Motor neuron (in vitro differentiated cells): ENCODE measurements around the gene A4GALT. TPM values are rescaled to one million over a fixed set of nuclear protein-coding genes. Genes with fewer than 3 reads are reported as not detected.

ENCODE experiments used
- ATAC-seq, 8 experiments: fragments of 200-7000 bp; cut with Tn5 transposase; replicated peaks in 6 of 8; 2 replicates each; pipeline ENCODE4 v1.8.0; 2021; ENCODE audit warnings: mild to moderate bottlenecking in 8 of 8, moderate library complexity in 8 of 8
- H3K27ac ChIP-seq, 2 donors: fragments of 250-450 bp; sonication (Bioruptor Pico); 2 replicates each; pipeline ENCODE4 v1.9.0; 2021; ENCODE audit warnings: antibody characterized with exemption in 2 of 2, mild to moderate bottlenecking in 2 of 2, moderate library complexity in 1 of 2
- H3K4me1 ChIP-seq, 2 donors: fragments of 250-450 bp; sonication (Bioruptor Pico); replicated peaks in 1 of 2; 2 replicates each; pipeline ENCODE4 v1.6.1; 2021; ENCODE audit warnings: antibody characterized with exemption in 2 of 2, mild to moderate bottlenecking in 2 of 2, moderate library complexity in 1 of 2
- H3K4me3 ChIP-seq, 5 donors: fragments of 250-450 bp; sonication (Bioruptor Pico); 2 replicates each; pipeline ENCODE4 v1.9.0; 2021; ENCODE audit warnings: antibody characterized with exemption in 5 of 5, mild to moderate bottlenecking in 5 of 5, moderate library complexity in 4 of 5
- WGBS, 10 experiments: fragments of 450-650 bp; shearing (Covaris generic); methylation state at CpG; one replicate each; pipeline ENCODE4 v1.0.0; 2022; 5-methylcytosine and 5-hydroxymethylcytosine counted together
- in situ Hi-C, 9 experiments: fragments of 400-800 bp; cut with MboI; loops; one replicate each; pipeline ENCODE4 v1.15.0; 2021; ENCODE audit warnings: low sequenced_read_pairs in 9 of 9, low pct_unique_long_range_greater_than_20kb in 2 of 9; ENCODE audit not compliant: unreplicated experiment in 9 of 9
- total RNA-seq, 8 experiments: library from RNA; unstranded; fragments of 300-600 nt; gene quantifications; 2 replicates each; pipeline versions ENCODE4 v1.2.3 to v1.2.4, GENCODE V29; 2022

A4GALT gene
- total RNA-seq, 8 experiments from 2014 or later = 0.09 to 15.0 (median 1.2) TPM

DNA sequence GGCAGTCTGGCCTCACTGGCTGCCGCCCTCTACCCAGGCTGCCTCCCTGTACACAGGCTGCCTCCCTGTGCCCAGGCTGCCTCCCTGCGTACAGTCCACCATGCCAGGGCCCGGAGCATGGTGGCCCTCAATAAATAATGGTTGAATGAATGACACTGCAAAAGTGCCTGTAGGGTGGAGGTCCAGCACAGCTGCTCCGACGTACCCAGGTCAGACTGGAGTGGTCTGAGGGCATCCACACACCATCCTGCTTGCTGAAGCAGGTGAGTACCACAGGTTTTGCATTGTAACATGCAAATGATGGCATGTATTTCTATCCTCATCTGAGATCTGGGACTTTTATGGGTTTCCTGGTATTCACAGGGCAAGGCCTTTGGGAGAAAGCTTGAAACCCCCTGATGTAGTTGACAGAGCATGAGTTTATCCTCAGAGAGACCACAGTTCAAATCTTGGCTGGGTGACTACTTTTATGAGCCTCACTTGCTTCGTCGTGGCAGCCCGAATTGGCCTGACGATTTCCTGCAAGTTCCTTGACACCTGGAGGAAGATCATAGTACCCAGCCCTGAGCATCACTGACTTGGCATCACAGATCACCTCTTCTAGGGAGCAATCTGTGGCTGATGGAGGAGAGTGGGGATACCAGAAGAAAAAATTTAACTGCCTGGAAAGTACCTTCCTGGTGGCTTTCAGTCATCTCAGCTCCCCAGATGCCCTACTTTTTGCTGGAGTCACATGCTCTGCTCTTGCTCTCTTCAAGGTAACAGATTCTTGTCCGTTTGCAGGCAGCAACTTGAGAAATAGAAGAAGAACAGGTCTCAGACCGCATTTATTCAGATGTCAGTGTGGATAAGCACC is 55.5 kb downstream of the A4GALT start:
- no peak for ATAC-seq
- Histone ChIP-seq H3K4me3 (no peak overlapping the region), H3K27ac (no peak overlapping the region), H3K4me1 (no peaks in the 10 kb centered on the region)
- in situ Hi-C loops = loop anchor here in 1 of 9 experiments (25.0 kb wide), 1 partner anchor 422 kb away; the partner anchor contains the start of gene TTLL1
- 0 to 100% (median 67%) methylated on average over 1 to 8 of the region's 11 CpGs for WGBS, 10 experiments

DNA sequence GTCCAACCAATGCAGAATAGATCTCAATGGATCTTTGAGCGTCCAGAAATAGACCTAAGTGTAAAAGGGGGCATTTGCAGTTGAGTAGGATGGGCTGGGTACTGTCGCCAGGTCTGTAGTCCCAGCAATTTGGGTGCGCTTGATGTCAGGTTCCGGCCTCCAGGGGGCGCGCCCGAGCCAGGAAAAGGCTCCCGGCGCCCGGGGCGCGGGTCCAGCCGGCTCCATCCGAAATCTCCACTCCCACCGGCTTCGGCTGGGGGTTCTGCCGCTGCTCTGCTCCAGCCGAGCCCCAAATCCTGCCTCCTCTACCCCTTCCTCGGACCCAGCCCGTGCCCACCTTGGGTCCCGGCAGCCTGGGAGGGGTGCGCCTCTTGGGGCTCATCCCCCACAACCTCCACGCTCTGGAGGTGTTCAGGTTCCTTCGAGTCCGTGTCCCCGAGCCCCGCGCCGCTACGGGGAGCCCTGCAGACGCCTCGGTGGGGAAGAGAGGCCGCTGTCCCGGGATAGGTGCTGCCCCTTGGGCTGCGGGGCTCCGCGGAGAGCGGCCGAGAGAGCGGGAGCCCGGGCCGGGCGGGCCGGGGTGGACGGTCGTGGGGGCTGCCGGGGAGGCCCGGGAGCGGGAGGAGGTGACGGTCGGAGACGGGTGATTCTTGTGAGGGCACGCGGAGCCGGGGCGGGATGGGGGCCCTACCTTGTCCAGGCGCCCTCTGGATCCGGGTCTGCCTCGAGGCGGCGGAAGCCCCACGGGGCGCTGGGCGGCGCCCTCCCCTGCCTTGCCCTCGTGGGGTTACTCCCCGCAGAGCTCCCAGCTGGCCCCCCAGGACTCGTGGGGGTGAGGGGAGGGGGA is 58.5 kb downstream of the A4GALT start:
- 0 to 6% (median 0%) methylated on average over 1 to 11 of the region's 68 CpGs; no CpG with 5 or more reads in 4 of the 10 experiments for WGBS, 10 experiments
- in situ Hi-C loops = loop anchor here in 1 of 9 experiments (25.0 kb wide), 1 partner anchor 425 kb away; the partner anchor contains the start of gene TTLL1
- Histone ChIP-seq H3K4me1 (peaks cover under 1 to 2% of the 10 kb centered on the region in 2 donors), H3K4me3 (peak overlapping the region; percentile 34 to 47 (median 44)), H3K27ac (no peak overlapping the region)
- peak; percentile 87 to 96 (median 90) for ATAC-seq

GRCh38 chr22:42656578-42656977 is 64.1 kb downstream of the A4GALT start:
- Histone ChIP-seq H3K27ac (no peak overlapping the region), H3K4me3 (no peak overlapping the region), H3K4me1 (peaks cover 6 to 10% of the 10 kb centered on the region in 2 donors)
- 60 to 100% (median 92%) methylated on average over 1 to 7 of the region's 8 CpGs; no CpG with 5 or more reads in 1 of the 10 experiments for WGBS, 10 experiments
- ATAC-seq = no peak
- in situ Hi-C loops = loop anchor here in 1 of 9 experiments (25.0 kb wide), 1 partner anchor 431 kb away; the partner anchor contains the start of gene TTLL1

- H3K4me1 ChIP-seq = peaks cover 6 to 10% of the 10 kb centered on the region in 2 donors
- peak in 7 of 8 experiments; percentile 35 to 83 (median 65) for ATAC-seq
- in situ Hi-C loops = loop anchor here in 1 of 9 experiments (25.0 kb wide), 1 partner anchor 432 kb away; the partner anchor contains the start of gene TTLL1
- WGBS, 10 experiments = 39 to 100% (median 45%) methylated on average over 1 to 5 of the region's 9 CpGs; no CpG with 5 or more reads in 6 of the 10 experiments
- peak overlapping the region in 1 of 2 donors; percentile 25 for H3K27ac ChIP-seq
- no peak overlapping the region for H3K4me3 ChIP-seq
These were observed 65.0 kb downstream of the A4GALT start for GRCh38 chr22:42655693-42656092.

DNA sequence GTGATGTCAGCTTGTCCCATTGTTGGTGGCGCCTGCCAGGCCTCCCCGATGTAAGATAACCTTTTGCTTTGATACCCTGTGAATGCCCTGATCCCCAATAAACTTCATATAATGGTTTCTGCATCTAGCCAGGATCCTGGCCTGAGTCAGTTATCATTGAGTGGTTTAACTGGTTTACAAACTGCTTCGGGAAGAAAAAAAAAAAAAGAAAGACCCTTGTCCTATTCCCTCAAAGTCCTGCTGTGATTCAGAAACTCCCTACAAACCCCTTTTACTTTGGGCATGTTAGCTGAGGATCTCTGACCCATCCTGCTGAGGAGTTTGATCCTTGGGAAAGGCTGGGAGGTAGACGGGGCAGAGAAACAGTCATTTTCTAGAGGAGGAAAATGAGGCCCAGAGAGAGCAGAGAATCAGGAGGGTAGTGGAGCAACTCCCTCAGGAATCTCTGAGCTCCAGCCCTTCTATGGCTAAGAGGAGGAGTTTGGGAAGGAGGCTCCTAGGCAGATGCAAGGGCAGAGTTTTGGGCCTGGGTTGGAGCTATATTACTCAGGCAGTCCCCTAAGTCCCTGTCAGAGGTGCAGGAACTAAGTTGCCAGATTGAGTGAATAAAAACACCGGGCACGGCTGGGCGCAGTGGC is 66.1 kb downstream of the A4GALT start:
- no peak overlapping the region for H3K4me3 ChIP-seq
- 20 to 100% (median 81%) methylated on average over 1 to 3 of the region's 7 CpGs; no CpG with 5 or more reads in 2 of the 10 experiments for WGBS, 10 experiments
- ATAC-seq = no peak
- no peak overlapping the region for H3K27ac ChIP-seq
- peaks cover 6 to 10% of the 10 kb centered on the region in 2 donors for H3K4me1 ChIP-seq
- in situ Hi-C loops = loop anchor here in 1 of 9 experiments (25.0 kb wide), 1 partner anchor 433 kb away; the partner anchor contains the start of gene TTLL1

- WGBS, 10 experiments = 69 to 100% (median 86%) methylated on average over 1 to 4 of the region's 4 CpGs; no CpG with 5 or more reads in 1 of the 10 experiments
- Histone ChIP-seq H3K27ac (no peak overlapping the region), H3K4me1 (peaks cover 6 to 10% of the 10 kb centered on the region in 2 donors), H3K4me3 (no peak overlapping the region)
- in situ Hi-C loops = loop anchor here in 1 of 9 experiments (25.0 kb wide), 1 partner anchor 433 kb away; the partner anchor contains the start of gene TTLL1
- no peak for ATAC-seq
These were observed 66.7 kb downstream of the A4GALT start for GRCh38 chr22:42653999-42654398.

- no peak overlapping the region for H3K4me3 ChIP-seq
- 50 to 100% (median 80%) methylated on average over 1 to 6 of the region's 7 CpGs; no CpG with 5 or more reads in 2 of the 10 experiments for WGBS, 10 experiments
- H3K27ac ChIP-seq = no peak overlapping the region
- ATAC-seq = no peak
- H3K4me1 ChIP-seq = peaks cover 8 to 11% of the 10 kb centered on the region in 2 donors
- in situ Hi-C loops = loop anchor here in 1 of 9 experiments (25.0 kb wide), 1 partner anchor 436 kb away; the partner anchor contains the start of gene TTLL1
These were observed 69.5 kb downstream of the A4GALT start for GRCh38 chr22:42651134-42651533.

- Histone ChIP-seq H3K4me3 (peak within 1 kb of the TSS; percentile 65 to 95 (median 82)), H3K27ac (peak within 1 kb of the TSS; percentile 61 to 75), H3K4me1 (peaks cover 3 to 15% of the 10 kb centered on the region in 2 donors)
- WGBS, 10 experiments = 36 to 81% (median 50%) methylated on average over 1 to 9 of the region's 81 CpGs; no CpG with 5 or more reads in 6 of the 10 experiments
- in situ Hi-C loops = loop anchor here in 1 of 9 experiments (25.0 kb wide), 1 partner anchor 438 kb away; the partner anchor contains the start of gene TTLL1
- ATAC-seq = peak; percentile 74 to 94 (median 82)
These were observed 71.2 kb downstream of the A4GALT start, which contains the start of gene CYB5R3 for GRCh38 chr22:42649246-42650099. TSS of gene CYB5R3 (minus strand) at chr22:42649392. CDS start at chr22:42649315, 77 bp downstream.

GRCh38 chr22:42648368-42649245 is 72.1 kb downstream of the A4GALT start:
- in situ Hi-C loops = no loop called here
- peak overlapping the region; percentile 65 to 95 (median 82) for H3K4me3 ChIP-seq
- peaks cover 3 to 18% of the 10 kb centered on the region in 2 donors for H3K4me1 ChIP-seq
- 13 to 20% methylated on average over 3 to 8 of the region's 49 CpGs; no CpG with 5 or more reads in 8 of the 10 experiments for WGBS, 10 experiments
- peak overlapping the region; percentile 61 to 75 for H3K27ac ChIP-seq
- ATAC-seq = peak; percentile 63 to 78 (median 76)

DNA sequence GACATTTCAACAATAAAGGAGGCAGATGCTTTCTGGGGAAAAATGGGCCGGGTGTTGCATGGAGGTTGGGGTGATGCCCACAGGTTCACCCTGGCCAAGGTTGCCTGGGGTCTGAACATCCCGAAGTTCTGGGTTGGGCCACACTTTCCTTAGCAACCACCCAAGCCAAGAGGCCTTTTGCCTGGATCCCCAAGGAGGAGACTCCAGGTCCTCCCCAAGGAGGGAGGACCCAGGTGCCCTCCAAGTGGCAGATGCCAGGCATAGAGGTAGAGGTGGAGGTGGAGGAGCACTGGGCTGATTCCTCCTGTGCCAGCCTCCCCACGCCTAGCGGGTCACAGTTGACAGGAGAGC is 72.7 kb downstream of the A4GALT start:
- in situ Hi-C loops = no loop called here
- Histone ChIP-seq H3K27ac (no peak overlapping the region), H3K4me1 (peaks cover 3 to 18% of the 10 kb centered on the region in 2 donors), H3K4me3 (peak overlapping the region in 4 of 5 donors; percentile 65 to 94 (median 79))
- 40 to 100% (median 64%) methylated on average over 1 to 4 of the region's 4 CpGs; no CpG with 5 or more reads in 6 of the 10 experiments for WGBS, 10 experiments
- no peak for ATAC-seq
